MM.1S (cell line): Measurements from ENCODE around the gene CCDC54.

ENCODE experiments used
- DNase-seq: peaks from one replicate; pipeline ENCODE4 v3.0.0-alpha.2; 2015
- H2AFZ ChIP-seq: fragments of 300-600 bp; sonication (generic); 2 replicates; pipeline ENCODE4 v1.6.0; 2016; ENCODE audit warnings: antibody characterized with exemption, low read length
- H3F3A ChIP-seq: fragments of 300-600 bp; sonication (generic); 2 replicates; pipeline ENCODE4 v1.6.1; 2016; ENCODE audit warnings: mild to moderate bottlenecking, antibody characterized with exemption, low read length, moderate library complexity, mixed read lengths; ENCODE audit not compliant: insufficient read depth
- H3K27ac ChIP-seq: fragments of 300-600 bp; sonication (generic); 2 replicates; pipeline ENCODE4 v1.5.1; 2016; ENCODE audit warnings: mild to moderate bottlenecking, low read length
- H3K27me3 ChIP-seq: fragments of 300-600 bp; sonication (generic); replicated peaks from 2 replicates; pipeline ENCODE4 v1.6.0; 2016; ENCODE audit warnings: low read length; ENCODE audit not compliant: insufficient read depth
- H3K36me3 ChIP-seq: fragments of 300-600 bp; sonication (generic); replicated peaks from 2 replicates; pipeline ENCODE4 v1.6.1; 2016; ENCODE audit warnings: mild to moderate bottlenecking, low read length, mixed read lengths; ENCODE audit not compliant: insufficient read depth
- H3K4me1 ChIP-seq: fragments of 300-600 bp; sonication (generic); 2 replicates; pipeline ENCODE4 v1.6.1; 2016; ENCODE audit warnings: low read length, mixed read lengths
- H3K4me2 ChIP-seq: fragments of 300-600 bp; sonication (generic); 2 replicates; pipeline ENCODE4 v1.6.0; 2016; ENCODE audit warnings: low read depth, low read length
- H3K4me3 ChIP-seq: fragments of 300-600 bp; sonication (generic); 2 replicates; pipeline ENCODE4 v1.5.1; 2016; ENCODE audit warnings: low read length, mixed read lengths
- H3K79me2 ChIP-seq: fragments of 300-600 bp; sonication (generic); 2 replicates; pipeline ENCODE4 v1.6.1; 2016; ENCODE audit warnings: mixed run types, low read length, mixed read lengths
- H3K9ac ChIP-seq: fragments of 300-600 bp; sonication (generic); 2 replicates; pipeline ENCODE4 v1.6.1; 2016; ENCODE audit warnings: low read length, mixed read lengths
- H3K9me2 ChIP-seq: fragments of 300-600 bp; sonication (generic); replicated peaks from 2 replicates; pipeline ENCODE4 v1.6.1; 2016; ENCODE audit warnings: mild to moderate bottlenecking, low read length, mixed read lengths; ENCODE audit not compliant: insufficient read depth
- H3K9me3 ChIP-seq: fragments of 300-600 bp; sonication (generic); replicated peaks from 2 replicates; pipeline ENCODE4 v1.6.1; 2016; ENCODE audit warnings: mild to moderate bottlenecking, low read length, mixed read lengths; ENCODE audit not compliant: insufficient read depth
- H4K20me1 ChIP-seq: fragments of 300-600 bp; sonication (generic); 2 replicates; pipeline ENCODE4 v1.6.1; 2016; ENCODE audit warnings: mild to moderate bottlenecking, low read length, moderate library complexity, mixed read lengths; ENCODE audit not compliant: insufficient read depth
- EZH2 ChIP-seq: fragments of 300-600 bp; sonication (generic); optimal IDR thresholded peaks from 2 replicates; pipeline ENCODE3; 2017; ENCODE audit warnings: low read depth, mild to moderate bottlenecking, antibody characterized with exemption, low read length, mixed read lengths
- EZH2phosphoT487 ChIP-seq: fragments of 300-600 bp; sonication (generic); IDR thresholded peaks from 2 replicates; pipeline ENCODE4 v1.6.1; 2018; ENCODE audit warnings: antibody characterized with exemption, low read length
- TF ChIP-seq, protein P1 (sequence below): fragments of 300-600 bp; sonication (generic); IDR thresholded peaks from 2 replicates; pipeline ENCODE4 v1.5.1; 2016; ENCODE audit warnings: antibody characterized with exemption, low read length, mixed read lengths

The CCDC54 gene

DNA sequence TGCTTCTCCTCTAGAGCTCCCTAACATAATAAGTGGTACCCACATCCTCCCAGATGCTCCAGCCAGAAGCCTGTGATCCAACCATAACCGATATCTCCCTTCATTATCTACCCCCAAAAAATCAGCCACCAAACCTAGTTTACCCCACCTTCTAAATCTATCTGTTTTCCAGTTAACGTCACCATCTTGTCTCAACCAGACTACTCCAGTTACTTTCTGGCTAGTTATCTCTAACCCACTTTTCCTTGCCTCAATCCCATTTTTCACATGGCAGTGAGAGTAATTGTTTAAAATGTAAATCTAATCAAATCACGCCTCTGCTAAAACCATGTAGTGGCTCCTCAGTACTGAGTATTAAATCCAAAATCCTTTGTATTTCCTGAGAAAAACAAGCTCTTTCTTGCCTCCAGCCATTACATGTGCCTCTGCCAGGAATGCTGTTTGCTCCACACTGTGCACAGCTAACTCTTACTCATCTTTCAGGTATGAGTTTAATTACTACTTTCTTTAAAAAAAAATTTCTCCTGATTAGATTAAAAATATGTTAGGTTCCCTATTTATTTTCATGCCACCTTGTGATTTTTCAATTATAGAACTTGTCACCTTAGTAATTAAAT is 15.4 kb downstream of the CCDC54 start:
- Histone ChIP-seq H3K4me1 (no peaks in the 10 kb centered on the region), H3K79me2 (no peaks in the 10 kb centered on the region), H3K36me3 (no peaks in the 10 kb centered on the region), H3K4me3 (no peak overlapping the region), H4K20me1 (no peaks in the 10 kb centered on the region), H3F3A (no peaks in the 10 kb centered on the region), H3K9ac (no peak overlapping the region), H3K9me2 (no peaks in the 10 kb centered on the region), H3K27me3 (no peaks in the 10 kb centered on the region), H3K27ac (no peak overlapping the region), H2AFZ (no peak overlapping the region), H3K9me3 (no peaks in the 10 kb centered on the region), H3K4me2 (no peak overlapping the region)
- TF ChIP-seq EZH2phosphoT487: no peak
- TF ChIP-seq, protein P1, sequence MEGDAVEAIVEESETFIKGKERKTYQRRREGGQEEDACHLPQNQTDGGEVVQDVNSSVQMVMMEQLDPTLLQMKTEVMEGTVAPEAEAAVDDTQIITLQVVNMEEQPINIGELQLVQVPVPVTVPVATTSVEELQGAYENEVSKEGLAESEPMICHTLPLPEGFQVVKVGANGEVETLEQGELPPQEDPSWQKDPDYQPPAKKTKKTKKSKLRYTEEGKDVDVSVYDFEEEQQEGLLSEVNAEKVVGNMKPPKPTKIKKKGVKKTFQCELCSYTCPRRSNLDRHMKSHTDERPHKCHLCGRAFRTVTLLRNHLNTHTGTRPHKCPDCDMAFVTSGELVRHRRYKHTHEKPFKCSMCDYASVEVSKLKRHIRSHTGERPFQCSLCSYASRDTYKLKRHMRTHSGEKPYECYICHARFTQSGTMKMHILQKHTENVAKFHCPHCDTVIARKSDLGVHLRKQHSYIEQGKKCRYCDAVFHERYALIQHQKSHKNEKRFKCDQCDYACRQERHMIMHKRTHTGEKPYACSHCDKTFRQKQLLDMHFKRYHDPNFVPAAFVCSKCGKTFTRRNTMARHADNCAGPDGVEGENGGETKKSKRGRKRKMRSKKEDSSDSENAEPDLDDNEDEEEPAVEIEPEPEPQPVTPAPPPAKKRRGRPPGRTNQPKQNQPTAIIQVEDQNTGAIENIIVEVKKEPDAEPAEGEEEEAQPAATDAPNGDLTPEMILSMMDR: no peak
- no peak for DNase-seq

DNA sequence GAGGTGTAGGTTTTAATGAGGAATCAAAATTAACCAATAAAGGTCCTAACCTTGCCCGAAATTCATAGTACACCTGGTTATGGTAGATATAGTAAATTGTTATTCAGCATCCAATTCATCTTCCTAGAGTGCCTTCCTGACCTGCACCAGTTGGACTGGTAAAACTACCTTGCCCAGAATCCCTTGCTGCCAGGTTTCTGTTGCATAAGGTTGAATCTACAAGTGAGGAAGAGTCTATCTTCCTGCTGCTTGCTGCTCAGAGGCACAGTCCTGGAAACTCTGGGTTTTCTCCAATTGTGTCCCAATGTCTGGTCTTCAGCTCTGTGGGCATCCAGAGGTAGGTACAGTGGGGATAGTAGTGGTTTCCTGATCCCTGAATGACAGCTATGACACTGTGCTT is 17.3 kb downstream of the CCDC54 start:
- no peak for TF ChIP-seq EZH2phosphoT487
- TF ChIP-seq, protein P1: no peak
- Histone ChIP-seq H3K9me2 (no peaks in the 10 kb centered on the region), H3K36me3 (no peaks in the 10 kb centered on the region), H2AFZ (no peak overlapping the region), H3K9me3 (no peaks in the 10 kb centered on the region), H3K27me3 (no peaks in the 10 kb centered on the region), H3K4me3 (no peak overlapping the region), H3K9ac (no peak overlapping the region), H3K27ac (no peak overlapping the region), H3F3A (no peaks in the 10 kb centered on the region), H4K20me1 (no peaks in the 10 kb centered on the region), H3K79me2 (no peaks in the 10 kb centered on the region), H3K4me1 (no peaks in the 10 kb centered on the region), H3K4me2 (no peak overlapping the region)
- no peak for DNase-seq

DNA sequence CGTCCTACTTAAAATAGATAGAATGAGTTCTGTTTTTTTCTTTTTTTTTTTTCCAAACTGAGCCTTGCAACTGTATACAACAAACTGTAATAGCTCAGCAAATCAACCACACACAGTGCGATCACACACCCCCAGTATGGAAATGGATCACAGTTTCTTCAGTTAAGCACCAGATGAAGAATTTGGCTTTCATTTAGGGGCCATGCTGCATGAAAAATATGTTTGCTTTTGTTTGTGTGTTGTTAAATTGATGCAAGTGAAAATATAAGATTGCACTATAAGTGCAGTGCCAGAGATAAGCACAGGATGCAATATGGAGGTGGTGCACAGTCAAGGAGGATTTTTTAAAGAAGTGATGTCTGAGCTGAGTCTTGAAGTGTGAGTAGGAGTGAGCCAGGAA is 17.8 kb downstream of the CCDC54 start:
- Histone ChIP-seq H3K4me3 (no peak overlapping the region), H3K9me3 (no peaks in the 10 kb centered on the region), H3K36me3 (no peaks in the 10 kb centered on the region), H3K79me2 (no peaks in the 10 kb centered on the region), H4K20me1 (no peaks in the 10 kb centered on the region), H3F3A (no peaks in the 10 kb centered on the region), H2AFZ (no peak overlapping the region), H3K9ac (no peak overlapping the region), H3K4me2 (no peak overlapping the region), H3K27me3 (no peaks in the 10 kb centered on the region), H3K9me2 (no peaks in the 10 kb centered on the region), H3K27ac (no peak overlapping the region), H3K4me1 (no peaks in the 10 kb centered on the region)
- DNase-seq: no peak
- TF ChIP-seq EZH2phosphoT487: no peak
- TF ChIP-seq, protein P1: no peak
- no peak for TF ChIP-seq EZH2
